ENCODE results near the gene NFXL1. TPM values are rescaled to one million over a fixed set of nuclear protein-coding genes. Genes with fewer than 3 reads are reported as not detected.

The NFXL1 gene
- total RNA-seq, 1 donor from 2014 or later: 13.0 TPM

DNA sequence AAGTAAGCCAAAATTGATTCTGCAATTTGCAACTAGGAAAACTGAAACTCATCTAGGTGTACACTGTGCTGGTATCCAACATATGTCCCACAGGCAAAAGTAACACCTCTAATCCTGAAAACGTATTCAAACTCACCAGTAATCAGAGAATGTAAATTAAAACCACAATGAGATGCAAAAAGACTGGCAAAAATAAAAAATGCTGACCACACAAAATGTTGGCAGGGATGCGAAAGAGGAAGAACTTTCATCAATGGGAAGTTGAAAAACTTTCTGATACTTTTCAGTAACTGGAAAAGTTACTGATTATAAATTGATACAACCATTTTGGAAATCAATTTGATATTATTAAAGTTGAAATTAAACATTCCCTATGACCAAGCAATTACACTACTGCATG is 56.4 kb downstream of the NFXL1 start:
- H3K9ac ChIP-seq (ENCODE audit: low read length): no peak overlapping the region
- DNase-seq (ENCODE audit: low read depth): no peak
- H3K79me2 ChIP-seq (ENCODE audit: insufficient read depth, low read length): no peaks in the 10 kb centered on the region
- no peak for FAIRE-seq
- no peak overlapping the region for H2AFZ ChIP-seq (ENCODE audit: low read depth, low read length)
- no peaks in the 10 kb centered on the region for H3K9me3 ChIP-seq (ENCODE audit: insufficient read depth, low read depth, low read length)
- H4K20me1 ChIP-seq (ENCODE audit: insufficient read depth, low read length): no peaks in the 10 kb centered on the region
- no peak overlapping the region for H3K27ac Mint-ChIP-seq (ENCODE audit: unreplicated experiment)
- no peak overlapping the region for H3K4me3 ChIP-seq (ENCODE audit: insufficient read depth, low read depth, low read length)
- no peaks in the 10 kb centered on the region for H3K27me3 ChIP-seq (ENCODE audit: insufficient read depth, low read length)
- H3K4me3 Mint-ChIP-seq (ENCODE audit: unreplicated experiment): no peak overlapping the region
- no peak overlapping the region for H3K27ac ChIP-seq (ENCODE audit: low read depth, low read length)
- peaks cover 13% of the 10 kb centered on the region for H3K4me1 Mint-ChIP-seq (ENCODE audit: low read depth, unreplicated experiment)
- no peaks in the 10 kb centered on the region for H3K27me3 Mint-ChIP-seq (ENCODE audit: low read depth, unreplicated experiment)
- H3K36me3 ChIP-seq (ENCODE audit: insufficient read depth, low read length): peaks cover 8% of the 10 kb centered on the region
- no peaks in the 10 kb centered on the region for H3K36me3 Mint-ChIP-seq (ENCODE audit: low read depth, unreplicated experiment)
- no peaks in the 10 kb centered on the region for H3K9me3 Mint-ChIP-seq (ENCODE audit: unreplicated experiment)
- no peak for TF ChIP-seq EZH2 (IDR thresholded peaks at IDR 0.05; ENCODE audit: insufficient read depth, low read length)
- TF ChIP-seq, protein P1, sequence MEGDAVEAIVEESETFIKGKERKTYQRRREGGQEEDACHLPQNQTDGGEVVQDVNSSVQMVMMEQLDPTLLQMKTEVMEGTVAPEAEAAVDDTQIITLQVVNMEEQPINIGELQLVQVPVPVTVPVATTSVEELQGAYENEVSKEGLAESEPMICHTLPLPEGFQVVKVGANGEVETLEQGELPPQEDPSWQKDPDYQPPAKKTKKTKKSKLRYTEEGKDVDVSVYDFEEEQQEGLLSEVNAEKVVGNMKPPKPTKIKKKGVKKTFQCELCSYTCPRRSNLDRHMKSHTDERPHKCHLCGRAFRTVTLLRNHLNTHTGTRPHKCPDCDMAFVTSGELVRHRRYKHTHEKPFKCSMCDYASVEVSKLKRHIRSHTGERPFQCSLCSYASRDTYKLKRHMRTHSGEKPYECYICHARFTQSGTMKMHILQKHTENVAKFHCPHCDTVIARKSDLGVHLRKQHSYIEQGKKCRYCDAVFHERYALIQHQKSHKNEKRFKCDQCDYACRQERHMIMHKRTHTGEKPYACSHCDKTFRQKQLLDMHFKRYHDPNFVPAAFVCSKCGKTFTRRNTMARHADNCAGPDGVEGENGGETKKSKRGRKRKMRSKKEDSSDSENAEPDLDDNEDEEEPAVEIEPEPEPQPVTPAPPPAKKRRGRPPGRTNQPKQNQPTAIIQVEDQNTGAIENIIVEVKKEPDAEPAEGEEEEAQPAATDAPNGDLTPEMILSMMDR (IDR thresholded peaks at IDR 0.05; ENCODE audit: insufficient read depth, low read depth, low read length): no peak
- H3K4me1 ChIP-seq (ENCODE audit: insufficient read depth, low read length): peaks cover 12% of the 10 kb centered on the region
- H3K4me2 ChIP-seq (ENCODE audit: low read length): no peak overlapping the region

DNA sequence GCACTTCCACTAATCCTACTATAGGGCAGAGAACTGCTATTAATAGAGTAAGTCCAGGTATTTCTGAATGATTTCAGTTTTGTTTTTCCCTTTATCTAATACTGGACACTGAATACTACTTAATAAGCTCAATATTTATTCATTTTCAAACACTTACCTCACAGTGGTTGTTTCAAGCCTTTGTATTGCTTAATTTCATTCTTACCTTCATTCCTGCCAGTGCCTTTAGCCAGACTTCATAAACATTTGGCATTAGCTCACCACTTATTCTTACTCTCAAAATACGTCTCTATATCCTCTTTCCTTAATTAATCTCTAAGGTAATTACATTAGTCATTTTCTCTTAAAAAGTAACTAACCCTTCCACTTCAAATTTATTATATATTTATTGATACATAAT is 57.7 kb downstream of the NFXL1 start:
- Histone ChIP-seq H3K9me3 (ENCODE audit: insufficient read depth, low read depth, low read length) (no peaks in the 10 kb centered on the region), H3K4me2 (ENCODE audit: low read length) (no peak overlapping the region), H3K4me1 (ENCODE audit: insufficient read depth, low read length) (peaks cover 6% of the 10 kb centered on the region), H2AFZ (ENCODE audit: low read depth, low read length) (no peak overlapping the region), H3K27me3 (ENCODE audit: insufficient read depth, low read length) (no peaks in the 10 kb centered on the region), H3K79me2 (ENCODE audit: insufficient read depth, low read length) (no peaks in the 10 kb centered on the region), H3K4me3 (ENCODE audit: insufficient read depth, low read depth, low read length) (no peak overlapping the region), H3K9ac (ENCODE audit: low read length) (no peak overlapping the region), H4K20me1 (ENCODE audit: insufficient read depth, low read length) (no peaks in the 10 kb centered on the region), H3K27ac (ENCODE audit: low read depth, low read length) (no peak overlapping the region), H3K36me3 (ENCODE audit: insufficient read depth, low read length) (peaks cover 8% of the 10 kb centered on the region)
- Mint-ChIP-seq H3K4me3 (ENCODE audit: unreplicated experiment) (no peak overlapping the region), H3K27me3 (ENCODE audit: low read depth, unreplicated experiment) (no peaks in the 10 kb centered on the region), H3K9me3 (ENCODE audit: unreplicated experiment) (no peaks in the 10 kb centered on the region), H3K4me1 (ENCODE audit: low read depth, unreplicated experiment) (peaks cover 11% of the 10 kb centered on the region), H3K27ac (ENCODE audit: unreplicated experiment) (no peak overlapping the region), H3K36me3 (ENCODE audit: low read depth, unreplicated experiment) (peaks cover 3% of the 10 kb centered on the region)
- DNase-seq (ENCODE audit: low read depth) (no peak), FAIRE-seq (no peak)
- TF ChIP-seq, protein P1 (IDR thresholded peaks at IDR 0.05; ENCODE audit: insufficient read depth, low read depth, low read length): no peak
- TF ChIP-seq EZH2 (IDR thresholded peaks at IDR 0.05; ENCODE audit: insufficient read depth, low read length): no peak

DNA sequence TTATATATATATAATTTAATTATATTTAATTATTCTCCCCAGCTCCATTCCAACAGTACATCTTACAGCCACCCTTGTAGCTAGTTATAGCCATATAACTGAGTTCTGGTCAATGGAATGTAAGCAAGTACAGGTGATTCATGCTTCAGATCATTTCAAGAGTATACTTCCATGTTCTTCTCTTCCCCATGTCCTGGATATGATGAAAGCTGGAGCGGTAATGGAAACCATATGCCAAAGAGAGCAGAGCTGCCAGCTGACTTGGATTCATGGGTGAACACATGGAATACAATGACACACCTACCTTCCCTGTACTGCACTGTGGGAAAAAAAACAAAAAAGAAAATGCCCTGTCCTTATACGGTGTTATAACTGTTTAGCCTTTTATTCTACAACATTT is 59.0 kb downstream of the NFXL1 start:
- Histone ChIP-seq H3K27me3 (ENCODE audit: insufficient read depth, low read length) (no peaks in the 10 kb centered on the region), H3K4me2 (ENCODE audit: low read length) (no peak overlapping the region), H3K4me3 (ENCODE audit: insufficient read depth, low read depth, low read length) (no peak overlapping the region), H2AFZ (ENCODE audit: low read depth, low read length) (no peak overlapping the region), H3K9ac (ENCODE audit: low read length) (no peak overlapping the region), H3K27ac (ENCODE audit: low read depth, low read length) (no peak overlapping the region), H3K9me3 (ENCODE audit: insufficient read depth, low read depth, low read length) (no peaks in the 10 kb centered on the region), H3K79me2 (ENCODE audit: insufficient read depth, low read length) (no peaks in the 10 kb centered on the region), H4K20me1 (ENCODE audit: insufficient read depth, low read length) (no peaks in the 10 kb centered on the region), H3K36me3 (ENCODE audit: insufficient read depth, low read length) (peaks cover 12% of the 10 kb centered on the region), H3K4me1 (ENCODE audit: insufficient read depth, low read length) (peaks cover 6% of the 10 kb centered on the region)
- H3K9me3 Mint-ChIP-seq (ENCODE audit: unreplicated experiment): no peaks in the 10 kb centered on the region
- no peak overlapping the region for H3K27ac Mint-ChIP-seq (ENCODE audit: unreplicated experiment)
- peaks cover 3% of the 10 kb centered on the region for H3K36me3 Mint-ChIP-seq (ENCODE audit: low read depth, unreplicated experiment)
- H3K27me3 Mint-ChIP-seq (ENCODE audit: low read depth, unreplicated experiment): no peaks in the 10 kb centered on the region
- no peak overlapping the region for H3K4me3 Mint-ChIP-seq (ENCODE audit: unreplicated experiment)
- DNase-seq (ENCODE audit: low read depth) (peak; percentile 68), FAIRE-seq (peak; percentile 43)
- TF ChIP-seq EZH2 (IDR thresholded peaks at IDR 0.05; ENCODE audit: insufficient read depth, low read length): no peak
- TF ChIP-seq, protein P1 (IDR thresholded peaks at IDR 0.05; ENCODE audit: insufficient read depth, low read depth, low read length): no peak
- H3K4me1 Mint-ChIP-seq (ENCODE audit: low read depth, unreplicated experiment): peaks cover 9% of the 10 kb centered on the region
